IPS-18c (cell line): ENCODE results near the gene RNF212B.

ENCODE experiments used
- H3K4me3 ChIP-seq: 2 replicates; pipeline ENCODE4 v1.7.0; 2013; ENCODE audit warnings: low read depth, mild to moderate bottlenecking, low read length, moderate library complexity; ENCODE audit not compliant: insufficient read depth
- H3K9me3 ChIP-seq: one replicate; pipeline ENCODE4 v1.6.1; 2013; ENCODE audit warnings: mild to moderate bottlenecking, low read length, moderate library complexity; ENCODE audit not compliant: control insufficient read depth, insufficient read depth

The RNF212B gene

GRCh38 chr14:23284654-23285529, 47.2 kb downstream of the RNF212B start:
- Histone ChIP-seq H3K4me3 (peak overlapping the region; percentile 89), H3K9me3 (no peaks in the 10 kb centered on the region)

DNA sequence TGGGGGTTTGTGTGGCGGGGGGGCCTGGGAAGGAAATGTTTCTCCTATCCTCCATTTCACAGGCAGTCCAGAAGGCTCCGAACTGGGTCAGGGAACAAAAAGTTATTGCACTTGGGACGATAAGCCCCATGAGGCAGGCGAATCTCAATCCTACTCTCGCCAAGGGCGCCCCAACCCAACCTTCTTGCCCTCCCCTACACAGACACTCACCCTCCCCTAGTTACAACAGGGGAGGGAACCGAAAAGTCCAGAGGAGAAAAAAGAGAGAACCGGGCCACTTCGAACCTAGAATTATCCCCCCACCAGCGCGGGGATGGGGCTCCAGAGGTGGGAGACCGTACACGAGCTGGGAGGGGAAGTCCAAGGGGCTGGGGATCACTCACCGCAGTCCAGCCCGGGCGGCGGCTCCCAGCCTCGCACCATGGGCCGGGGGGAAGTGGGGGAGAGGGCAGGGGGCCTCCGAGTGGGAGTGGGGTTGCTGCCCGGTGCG, 47.8 kb downstream of the RNF212B start:
- no peaks in the 10 kb centered on the region for H3K9me3 ChIP-seq
- H3K4me3 ChIP-seq: peak overlapping the region; percentile 89

DNA sequence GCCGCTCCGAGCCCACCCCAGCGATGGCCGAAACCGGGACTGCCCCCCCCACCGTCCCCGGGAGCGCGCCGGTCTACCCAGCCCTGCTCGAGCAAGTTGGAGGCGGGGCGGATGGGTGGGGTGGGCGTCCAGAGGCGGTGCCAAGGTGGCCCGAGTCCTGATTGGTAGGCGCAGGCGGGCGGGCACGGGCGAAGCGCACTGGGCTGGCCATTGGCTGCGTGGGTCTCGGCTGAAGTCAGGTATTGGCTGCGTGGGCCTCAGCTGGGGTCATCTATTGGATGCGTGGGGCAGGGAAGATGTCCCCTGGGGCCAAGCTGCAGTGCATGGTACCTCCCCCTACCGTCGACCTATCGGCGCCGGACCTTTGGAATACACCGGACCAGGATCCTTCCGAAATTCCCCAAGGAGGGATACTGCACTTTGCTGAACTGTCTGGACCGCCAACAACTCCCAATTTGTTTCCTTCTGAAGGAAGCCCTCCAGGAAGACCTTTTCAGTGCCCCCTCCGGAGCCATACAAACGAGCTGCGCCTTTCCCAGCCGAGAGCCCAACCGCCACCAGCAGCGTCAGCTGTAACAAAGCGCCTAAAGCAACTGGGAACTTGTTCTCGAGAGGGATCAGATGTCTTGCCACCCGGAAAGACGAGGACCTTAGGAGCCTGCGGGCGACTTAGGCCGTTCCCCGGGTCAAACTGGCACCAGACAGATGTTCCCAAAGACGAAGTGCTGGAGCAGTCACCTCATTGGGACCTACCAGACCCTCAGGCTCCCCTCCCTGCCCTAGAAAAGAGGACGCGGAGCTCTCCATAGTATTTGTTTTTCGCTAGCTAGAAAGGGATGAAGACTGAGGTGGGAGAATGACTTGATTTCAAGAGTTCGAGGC, 48.5 kb downstream of the RNF212B start, which contains the start of gene HOMEZ:
HOMEZ (minus strand) TSS at position 113 of the 882 bp plus-strand sequence. CDS start 180 bp downstream, outside the sequence.
- Histone ChIP-seq H3K9me3 (no peaks in the 10 kb centered on the region), H3K4me3 (peak within 1 kb of the TSS; percentile 89)

GRCh38 chr14:23286902-23287479, 49.3 kb downstream of the RNF212B start:
- no peaks in the 10 kb centered on the region for H3K9me3 ChIP-seq
- H3K4me3 ChIP-seq: peak overlapping the region; percentile 89

GRCh38 chr14:23294734-23295561, 57.2 kb downstream of the RNF212B start:
- Histone ChIP-seq H3K9me3 (peaks cover 2% of the 10 kb centered on the region), H3K4me3 (no peak overlapping the region)

DNA sequence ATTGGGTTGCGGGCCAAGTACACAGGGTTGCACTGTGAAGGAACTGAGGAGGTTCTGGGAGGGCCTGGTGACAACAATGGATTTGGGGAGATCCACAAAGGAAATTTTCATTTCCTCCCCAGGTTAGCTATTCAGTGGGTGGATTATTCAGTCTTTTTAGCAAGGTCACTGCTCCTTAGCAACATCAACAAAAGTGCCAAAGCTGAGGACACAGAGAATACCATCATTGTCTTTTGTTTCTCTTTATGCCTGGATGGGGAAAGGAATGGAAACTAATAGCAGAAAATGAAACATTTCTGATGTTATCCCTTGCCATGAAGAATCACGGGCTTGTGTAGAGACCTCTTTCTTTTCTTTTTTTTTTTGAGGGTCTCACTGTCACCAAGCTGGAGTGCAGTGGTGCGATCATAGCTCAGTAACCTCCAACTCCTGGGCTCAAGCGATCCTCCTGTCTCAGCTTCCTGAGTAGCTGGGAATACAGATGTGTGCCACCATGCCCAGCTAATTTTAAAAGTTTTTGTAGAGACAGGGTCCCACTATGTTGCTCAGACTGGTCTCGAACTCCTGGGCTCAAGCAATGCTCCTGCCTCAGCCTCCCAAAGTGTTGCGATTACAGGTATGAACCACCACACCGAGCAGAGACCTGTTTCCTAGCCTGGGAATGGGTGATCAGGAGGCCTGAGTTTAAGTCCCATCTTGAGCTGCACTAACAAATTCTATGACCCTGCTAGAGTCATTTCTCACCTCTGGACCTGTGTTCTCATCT, 58.5 kb downstream of the RNF212B start:
- H3K4me3 ChIP-seq: no peak overlapping the region

DNA sequence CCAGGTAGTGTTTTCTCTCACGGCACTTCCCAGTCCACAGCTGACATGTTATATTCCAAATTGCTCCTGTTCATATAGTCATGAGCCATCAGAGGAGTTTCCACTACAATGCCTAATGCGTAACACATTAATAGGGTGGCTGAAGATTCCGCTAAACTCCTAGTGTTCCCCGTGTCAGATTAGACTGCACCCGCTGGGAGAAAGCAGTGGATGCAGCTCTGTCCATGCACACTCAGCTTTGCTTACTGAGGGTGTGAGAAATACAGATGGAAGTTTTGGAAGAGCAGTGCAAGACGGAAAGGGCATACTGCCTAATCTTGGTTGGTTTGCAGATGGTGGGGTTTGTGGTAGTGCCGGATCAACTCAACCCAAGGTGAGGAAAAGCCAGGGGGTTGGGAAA, 59.4 kb downstream of the RNF212B start:
- peaks cover 2% of the 10 kb centered on the region for H3K9me3 ChIP-seq
- no peak overlapping the region for H3K4me3 ChIP-seq

More for the DNA sequence above, 58.5 kb downstream of the RNF212B start:
- H3K9me3 ChIP-seq: peaks cover 2% of the 10 kb centered on the region

GRCh38 chr14:23297611-23298277, 60.0 kb downstream of the RNF212B start:
- Histone ChIP-seq H3K4me3 (no peak overlapping the region), H3K9me3 (peaks cover 2% of the 10 kb centered on the region)

GRCh38 chr14:23299211-23299957, 61.6 kb downstream of the RNF212B start:
- Histone ChIP-seq H3K4me3 (no peak overlapping the region), H3K9me3 (peaks cover 2% of the 10 kb centered on the region)

GRCh38 chr14:23299986-23300686, 62.4 kb downstream of the RNF212B start:
- peaks cover 2% of the 10 kb centered on the region for H3K9me3 ChIP-seq
- peak overlapping the region; percentile 66; the same call in 1 of the 2 replicates for H3K4me3 ChIP-seq

DNA sequence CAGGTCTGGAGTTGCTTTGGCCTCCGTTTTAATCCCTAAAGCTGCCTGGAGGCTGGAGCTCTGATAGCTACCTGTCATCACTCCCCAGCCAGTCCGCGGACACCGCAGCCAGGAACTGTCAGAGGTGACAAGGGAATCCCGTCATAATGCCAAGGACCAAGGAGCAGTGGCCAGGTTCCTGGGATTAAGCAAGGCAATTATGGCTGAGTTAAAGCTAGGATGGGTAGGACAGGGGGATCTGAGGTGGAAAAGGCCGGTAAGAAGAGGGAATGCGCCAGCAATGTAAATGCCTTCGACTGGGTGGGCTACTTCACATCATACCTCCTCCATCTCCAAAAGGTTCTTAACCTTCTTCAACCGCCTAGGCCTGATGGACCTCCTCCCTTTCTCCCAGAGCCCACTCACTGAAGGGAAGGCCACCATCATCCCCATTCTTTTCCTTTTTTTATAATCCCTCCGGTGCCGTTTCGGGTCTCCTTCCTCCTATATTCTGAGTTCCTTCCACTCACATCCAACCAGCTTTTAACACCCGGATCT, 63.0 kb downstream of the RNF212B start:
- Histone ChIP-seq H3K9me3 (peaks cover 2% of the 10 kb centered on the region), H3K4me3 (peak overlapping the region; percentile 66)

DNA sequence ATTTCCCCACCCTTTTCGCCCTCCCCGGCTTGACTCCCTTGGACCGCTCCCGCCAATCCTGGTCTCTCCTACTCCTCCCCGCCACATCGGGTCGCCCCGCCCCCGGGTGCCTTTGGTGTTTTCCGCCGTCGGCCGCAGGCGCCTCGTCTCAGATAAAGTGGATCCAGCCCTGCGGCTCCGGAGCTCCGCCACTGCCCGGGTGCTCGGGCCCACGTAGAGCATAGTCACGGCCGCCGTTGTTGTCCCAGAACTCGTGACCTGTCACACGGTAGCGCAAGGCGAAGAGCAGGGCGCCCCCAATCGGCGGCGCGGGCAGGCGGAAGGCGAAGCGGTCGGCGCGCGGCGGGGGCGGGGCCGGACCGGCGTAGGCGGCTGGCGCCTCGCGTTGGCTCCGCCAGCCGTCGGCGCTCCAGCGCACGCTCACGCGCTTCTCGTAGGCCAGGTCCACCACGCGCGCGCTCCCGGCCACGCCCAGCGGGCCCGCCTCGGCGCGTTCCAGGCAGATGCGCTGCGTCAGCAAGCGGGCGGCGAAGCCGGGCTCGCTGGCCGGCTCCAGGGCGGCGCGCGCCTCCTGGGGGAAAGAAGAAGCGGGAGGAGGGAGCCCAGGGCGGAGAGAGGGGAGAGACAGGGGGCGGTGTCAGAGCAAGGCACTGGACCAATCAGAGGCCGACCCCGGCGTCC, 63.7 kb downstream of the RNF212B start:
- Histone ChIP-seq H3K4me3 (peak overlapping the region; percentile 77), H3K9me3 (peaks cover 2% of the 10 kb centered on the region)

DNA sequence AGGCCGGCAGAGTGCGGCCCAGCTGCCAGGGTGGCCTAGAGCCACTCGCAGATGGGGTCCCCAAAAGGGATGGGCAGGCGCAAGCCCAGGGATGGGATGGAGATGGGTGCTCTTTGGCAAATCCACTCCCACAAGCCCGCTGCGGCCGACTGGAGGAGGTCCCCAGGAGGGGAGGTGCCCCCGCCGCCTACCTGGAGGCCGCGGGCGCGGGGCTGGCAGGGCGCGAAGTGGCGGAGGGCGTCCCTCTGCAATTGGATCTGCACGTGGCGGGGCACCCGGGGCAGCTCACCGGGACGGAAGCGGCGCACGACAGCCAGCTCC, 64.2 kb downstream of the RNF212B start:
- H3K9me3 ChIP-seq: peaks cover 2% of the 10 kb centered on the region
- peak overlapping the region; percentile 77 for H3K4me3 ChIP-seq
